Stimulated activated CD4-positive, alpha-beta T cell treated with anti-CD3 and anti-CD28 coated beads, Interleukin-4, amount 100 ng/mL, for 48 hours (primary cell): ENCODE measurements around the gene COMT.
"Not testable (repeated sequence)": the region's sequence is repeated elsewhere in the genome, so short reads cannot be mapped to it uniquely, and the experiment has no call there.

Experiments
- DNase-seq, 2 donors: peaks; one replicate each; pipeline ENCODE4 v3.0.0-alpha.2; 2020; ENCODE audit warnings: low read depth in 2 of 2

COMT gene

DNA sequence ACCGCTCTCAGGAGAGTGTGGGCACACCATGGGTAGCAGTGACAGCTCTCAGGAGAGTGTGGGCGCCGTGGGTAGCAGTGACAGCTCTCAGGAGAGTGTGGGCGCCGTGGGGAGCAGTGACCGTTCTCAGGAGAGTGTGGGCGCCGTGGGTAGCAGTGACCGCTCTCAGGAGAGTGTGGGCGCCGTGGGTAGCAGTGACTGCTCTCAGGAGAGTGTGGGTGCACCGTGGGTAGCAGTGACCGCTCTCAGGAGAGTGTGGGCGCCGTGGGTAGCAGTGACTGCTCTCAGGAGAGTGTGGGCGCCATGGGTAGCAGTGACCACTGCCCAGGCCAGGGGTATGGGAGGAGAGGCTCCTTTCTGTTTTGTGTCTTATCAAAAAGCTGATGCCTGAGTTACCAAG, 33.7 kb upstream of the COMT start:
- DNase-seq: not testable (repeated sequence)

DNA sequence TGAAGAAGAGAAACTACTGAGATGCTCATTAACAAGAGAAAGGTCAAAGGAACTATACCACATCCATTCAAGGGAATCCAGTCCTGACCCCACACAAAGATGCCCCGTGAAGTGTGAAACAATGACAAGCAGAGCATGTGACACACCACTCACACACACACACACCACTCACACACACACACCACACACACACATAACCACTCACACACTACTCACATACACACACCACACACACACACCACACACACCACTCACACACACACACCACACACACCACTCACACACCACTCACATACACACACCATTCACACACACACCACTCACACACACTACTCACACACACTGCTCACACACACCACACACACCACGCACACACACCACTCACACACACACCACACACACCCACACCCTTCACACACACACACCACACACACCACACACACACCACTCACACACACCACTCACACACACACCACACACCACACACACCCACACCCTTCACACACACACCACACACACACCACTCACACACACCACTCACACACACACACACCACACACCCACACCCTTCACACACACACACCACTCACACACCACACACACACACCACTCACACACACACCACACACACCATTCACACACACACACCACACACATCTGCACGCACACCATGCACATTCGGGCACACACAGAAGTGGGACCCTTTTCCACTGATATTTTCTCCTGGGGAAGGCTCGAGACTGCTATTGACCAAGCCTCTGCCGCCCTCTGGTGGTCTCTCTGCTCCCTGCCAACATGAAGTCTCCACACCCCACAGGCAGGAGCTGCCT, 32.0 kb upstream of the COMT start:
- DNase-seq: peak; percentile 73 to 82

DNA sequence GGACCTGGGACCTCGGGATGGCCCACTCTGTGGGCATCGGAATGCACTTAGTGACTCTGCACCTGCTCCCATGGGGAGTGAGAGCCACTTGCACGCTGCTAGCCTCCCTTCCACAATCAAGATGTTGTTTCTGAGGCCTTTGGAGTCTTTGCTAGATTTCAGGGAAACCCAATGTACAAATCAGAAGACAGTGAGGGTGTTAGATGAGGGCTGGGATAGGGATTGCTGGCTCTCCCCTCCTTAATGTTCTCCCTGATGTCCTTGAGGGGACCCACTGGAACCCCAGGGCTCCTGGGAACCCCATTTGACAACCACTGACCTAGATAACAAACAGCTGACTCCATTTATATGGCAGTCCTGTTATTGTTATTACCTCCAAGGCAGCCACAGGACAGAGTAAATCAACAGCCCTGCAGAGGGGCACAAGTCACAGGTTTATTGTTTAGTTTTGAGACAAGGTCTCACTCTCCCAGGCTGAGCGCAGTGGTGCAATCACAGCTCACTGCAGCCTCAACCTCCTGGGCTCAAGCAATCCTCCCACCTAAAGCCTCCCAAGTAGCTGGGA, 31.3 kb upstream of the COMT start:
- DNase-seq: no peak

DNA sequence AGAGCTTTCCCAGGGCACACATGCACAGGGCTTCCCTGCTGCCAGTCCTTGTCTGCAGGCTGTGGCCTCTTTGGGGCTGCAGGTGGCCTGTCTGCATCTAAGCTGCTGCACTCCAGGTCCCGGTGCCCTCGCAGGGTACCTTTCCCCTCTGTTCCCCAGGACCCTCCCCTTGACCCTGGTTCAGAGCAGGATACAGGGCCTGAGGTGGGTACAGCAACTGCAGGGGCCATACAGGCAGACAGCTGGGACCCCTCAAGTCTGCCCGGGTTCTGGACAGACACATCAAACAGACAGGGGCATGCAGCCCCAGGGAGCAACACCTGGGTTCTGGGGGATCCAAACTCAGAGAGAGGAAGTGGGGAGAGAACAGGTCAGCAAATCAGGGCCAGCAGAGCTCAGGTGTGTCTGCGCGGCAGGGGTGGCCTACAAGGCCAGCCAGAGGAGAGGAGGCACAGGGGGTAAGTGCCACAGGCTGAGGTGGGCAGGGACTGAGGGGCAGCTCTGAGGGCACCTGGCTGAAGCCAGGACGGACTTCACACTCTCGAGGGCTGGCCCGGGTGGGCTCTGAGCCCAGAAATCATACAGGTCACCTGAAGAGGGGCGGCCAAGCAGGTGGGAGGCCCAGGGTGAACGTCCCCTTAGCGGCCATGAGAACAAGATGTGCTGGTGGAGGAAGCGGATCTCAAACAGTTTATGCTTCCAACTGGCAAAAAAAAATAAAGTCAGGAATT, 29.9 kb upstream of the COMT start:
- no peak for DNase-seq

DNA sequence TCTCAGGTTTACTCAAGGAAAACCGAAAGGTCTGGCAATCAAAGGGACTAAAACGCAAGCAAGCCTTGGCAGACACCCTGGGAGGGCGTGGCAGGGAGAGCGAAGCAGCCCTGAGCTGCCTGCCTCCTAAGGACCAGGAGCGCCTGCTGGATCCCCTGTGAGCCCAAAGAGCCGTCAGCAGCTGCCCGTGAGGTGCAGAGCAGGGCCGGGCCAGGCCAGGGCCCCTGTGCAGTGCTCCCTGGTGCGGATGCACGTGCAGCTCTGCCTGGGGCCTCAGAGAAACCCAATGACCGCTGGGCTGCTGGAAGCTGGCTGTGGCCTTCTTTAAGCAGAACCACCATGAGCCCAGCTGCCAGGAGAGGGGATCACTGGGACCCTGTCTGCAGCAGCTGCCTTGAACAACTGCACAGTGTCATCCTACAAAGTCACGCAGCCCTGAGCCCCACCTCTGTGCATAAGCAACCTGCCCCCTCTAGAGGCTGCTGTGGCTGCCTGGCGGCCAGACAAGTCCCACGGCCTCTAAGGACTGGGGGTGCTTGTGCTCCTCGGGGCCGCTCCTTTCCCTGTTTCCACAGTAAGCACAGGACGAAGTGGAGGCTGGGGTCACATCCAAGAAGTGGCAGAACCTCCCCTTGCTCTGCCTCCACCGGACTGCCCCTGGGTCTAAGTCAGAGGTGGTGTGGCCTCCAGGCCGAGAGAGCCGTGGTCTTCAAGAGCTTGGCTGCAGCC, 29.1 kb upstream of the COMT start:
- DNase-seq: no peak

DNA sequence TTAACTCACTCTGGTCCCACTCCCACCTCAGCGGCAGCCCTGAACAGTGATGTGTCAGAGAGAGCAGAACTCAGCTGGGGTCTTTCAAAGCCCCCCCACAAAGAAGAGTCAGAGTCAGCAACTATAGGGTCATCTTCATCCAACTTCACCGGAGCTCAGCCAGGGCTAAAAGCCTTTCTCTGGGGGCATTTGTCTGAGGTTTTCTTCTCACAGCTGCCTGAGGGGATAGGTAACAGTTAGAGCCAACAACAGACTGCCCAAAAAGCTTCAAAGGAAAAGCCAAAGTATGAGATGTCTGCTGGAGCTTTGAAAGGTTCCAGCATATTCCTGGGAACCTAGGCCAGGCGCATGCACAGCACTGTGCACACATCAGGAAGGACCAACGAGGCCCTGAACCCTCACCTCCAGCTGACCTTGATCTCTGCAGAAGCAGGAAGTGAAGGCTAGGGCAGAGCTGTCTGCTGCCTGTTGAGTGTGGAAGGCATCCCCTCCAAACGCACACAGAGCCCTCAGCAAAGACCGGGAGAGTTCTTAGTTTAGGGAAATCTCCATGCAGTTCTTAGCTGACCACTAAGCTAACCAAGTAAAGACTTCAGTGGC, 28.1 kb upstream of the COMT start:
- no peak for DNase-seq

DNA sequence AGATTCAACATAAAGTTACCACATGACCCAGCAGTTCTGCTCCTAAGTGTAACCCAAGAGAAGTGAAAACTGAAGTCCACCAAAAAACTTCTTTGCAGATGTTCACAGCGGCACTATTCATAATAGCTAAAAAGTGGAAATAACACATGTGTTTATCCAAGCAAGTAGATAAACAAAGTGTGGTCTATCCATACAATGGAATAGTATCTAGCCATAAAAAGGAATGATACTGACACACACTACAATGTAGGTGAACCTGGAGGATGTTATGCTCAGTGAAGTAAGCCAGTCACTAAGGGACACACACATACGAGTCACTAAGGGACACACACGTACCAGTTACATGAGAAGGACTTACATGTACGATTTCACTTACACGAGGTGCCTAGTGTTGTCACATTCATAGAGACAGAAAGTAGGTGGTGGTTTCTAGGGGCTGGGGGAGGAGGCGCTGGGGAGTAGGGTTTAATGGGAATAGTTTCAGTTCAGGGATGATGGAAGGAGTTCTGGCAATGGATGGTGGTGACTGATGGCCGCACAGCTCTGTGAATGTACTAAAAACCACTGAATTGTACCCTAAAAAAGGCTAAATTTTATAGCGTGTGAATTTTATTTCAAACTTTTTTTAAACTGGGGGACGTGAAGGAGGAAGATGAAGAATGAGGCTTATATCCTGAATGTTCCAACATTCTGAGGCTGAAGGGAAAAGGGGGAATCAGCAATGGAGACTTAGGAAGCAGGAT, 27.2 kb upstream of the COMT start:
- DNase-seq: no peak

DNA sequence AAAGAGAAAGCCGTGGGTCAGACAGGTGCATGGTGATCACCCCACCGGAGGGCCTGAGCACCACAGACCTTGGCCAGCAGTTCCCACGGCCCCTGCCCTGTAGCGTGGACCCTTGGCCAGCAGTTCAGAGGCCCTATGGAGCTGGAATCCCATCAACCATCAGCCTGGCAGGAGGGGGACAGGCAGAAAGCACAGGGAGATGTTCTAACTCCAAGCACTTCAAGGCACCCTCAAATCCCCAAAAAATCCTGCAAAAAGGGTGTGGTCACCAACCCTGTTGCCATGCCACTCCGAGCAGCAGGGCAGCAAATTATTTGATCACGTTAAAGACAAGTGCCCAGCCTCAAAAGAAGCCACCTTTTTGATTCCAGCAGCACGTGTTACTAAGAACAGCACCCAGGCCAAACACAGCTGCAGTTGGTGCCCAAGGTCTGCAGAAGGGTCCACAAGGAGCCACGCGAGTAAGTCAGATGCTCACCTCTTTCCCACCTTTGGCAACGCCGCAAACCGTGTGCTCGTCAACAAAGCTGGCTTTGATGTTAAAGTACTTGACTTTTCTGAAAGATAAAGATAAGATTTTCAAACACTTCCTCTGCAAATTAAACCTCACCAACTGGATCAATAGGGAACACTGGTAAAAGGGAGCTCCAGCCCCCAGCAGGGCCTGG, 26.2 kb upstream of the COMT start:
- DNase-seq: no peak

DNA sequence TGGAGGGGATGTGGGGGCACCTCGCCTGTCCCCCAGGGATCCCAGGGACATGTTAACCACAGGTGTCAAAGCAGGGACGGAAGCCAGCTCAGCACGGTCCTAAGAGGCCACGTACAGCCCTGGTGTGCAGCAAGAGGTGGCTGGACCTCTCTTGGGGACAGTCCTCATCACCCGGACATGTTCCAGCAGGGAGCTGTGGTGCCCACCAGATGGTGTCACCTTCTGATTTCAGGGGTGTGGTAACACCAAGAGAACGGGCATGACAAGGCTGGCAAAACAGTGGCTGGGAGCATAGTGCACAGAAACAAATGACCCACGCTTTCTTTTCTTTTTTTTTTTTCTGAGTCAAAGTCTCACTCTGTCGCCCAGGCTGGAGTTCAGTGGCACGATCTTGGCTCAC, 25.6 kb upstream of the COMT start:
- DNase-seq: no peak

DNA sequence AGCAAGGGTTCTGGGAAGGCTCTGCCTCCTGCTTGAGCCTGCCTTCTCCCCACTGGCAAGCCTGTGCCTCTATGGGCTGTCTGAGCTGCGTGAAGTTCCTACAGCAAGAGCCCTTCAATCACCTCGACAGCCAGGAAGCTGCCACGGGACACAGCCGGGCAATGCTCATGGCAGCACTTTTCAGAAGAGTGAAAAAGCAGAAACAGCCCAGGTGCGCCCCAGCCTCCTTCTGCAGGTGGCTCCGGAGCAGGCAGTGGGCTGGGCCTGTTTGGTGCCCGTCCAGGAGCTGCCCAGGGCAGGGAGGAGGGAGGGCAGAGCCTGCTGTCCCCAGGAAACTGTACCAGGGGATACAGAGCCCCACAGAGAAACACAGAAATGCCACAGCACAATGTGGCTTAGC, 24.6 kb upstream of the COMT start:
- no peak for DNase-seq

DNA sequence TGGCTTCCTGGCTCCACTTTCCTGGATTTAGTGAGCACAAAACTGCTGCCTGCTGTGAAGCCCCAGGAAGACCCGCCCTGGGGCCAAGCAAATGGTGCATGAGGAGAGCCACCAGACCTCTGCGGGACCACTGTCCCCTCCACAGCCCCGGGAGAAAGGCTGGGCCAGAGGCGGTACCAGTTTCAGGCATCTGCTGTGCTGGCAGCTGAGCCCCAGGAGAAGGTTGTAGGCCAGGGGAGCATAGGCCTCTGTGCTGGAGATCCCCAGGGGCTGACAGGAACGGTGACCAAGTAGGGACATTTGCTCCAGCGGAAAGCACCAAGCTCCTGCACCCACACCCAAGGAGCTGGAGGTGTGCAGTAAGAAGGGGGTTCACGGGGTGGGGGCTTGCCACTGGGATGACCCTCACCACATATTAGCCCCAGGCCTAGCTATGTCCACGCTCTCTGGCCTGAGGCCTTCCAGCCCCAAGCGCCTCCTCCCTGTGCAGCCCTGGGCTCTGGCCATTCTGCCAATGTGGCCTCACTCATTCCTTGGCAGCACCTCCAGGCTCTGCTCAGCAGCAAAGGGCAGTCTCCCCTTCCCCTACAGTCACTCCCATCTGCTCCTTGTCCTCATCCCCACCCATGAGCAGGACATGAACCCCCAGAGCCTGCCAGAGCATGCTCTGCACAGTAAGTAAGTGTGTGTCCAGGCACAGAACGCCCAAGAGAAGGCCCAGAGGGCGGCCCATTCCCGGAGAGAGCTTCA, 24.0 kb upstream of the COMT start:
- DNase-seq: no peak

DNA sequence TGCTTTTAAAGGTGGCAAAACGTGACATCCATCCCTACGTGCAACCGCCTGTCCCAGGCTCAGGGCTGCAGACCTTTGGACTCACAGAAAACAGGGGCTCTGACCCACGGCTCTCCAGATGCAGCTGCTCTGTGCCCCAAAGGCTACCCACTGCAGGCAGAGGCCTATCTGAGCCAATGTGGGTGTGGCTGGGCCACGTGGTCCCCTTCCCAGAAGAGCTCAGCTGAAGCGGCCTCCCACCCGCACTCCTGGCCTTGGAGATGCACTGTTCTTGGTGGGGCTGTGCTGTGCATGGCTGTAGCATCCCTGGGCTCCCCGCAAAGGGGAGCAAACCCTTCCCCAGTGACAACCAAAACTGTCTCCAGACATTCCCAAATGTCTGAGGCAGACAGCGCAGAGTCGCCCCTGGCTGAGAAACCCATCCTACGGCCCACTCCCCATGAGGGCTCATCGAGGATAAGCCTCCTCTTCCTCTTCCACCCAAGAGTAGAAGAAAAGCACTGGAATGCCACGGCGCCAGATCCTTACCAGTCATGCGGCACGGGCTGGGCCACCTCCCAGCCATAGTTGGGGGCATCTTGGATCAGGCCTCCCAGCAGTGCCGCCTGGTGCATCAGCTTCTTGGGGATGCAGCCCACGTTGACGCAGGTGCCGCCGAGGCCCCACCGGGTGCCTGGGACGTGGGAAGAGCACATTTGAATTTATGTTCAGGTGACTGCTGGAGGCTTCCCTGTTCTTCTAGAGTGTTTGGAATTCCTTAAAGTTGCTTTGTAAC, 23.1 kb upstream of the COMT start:
- no peak for DNase-seq

DNA sequence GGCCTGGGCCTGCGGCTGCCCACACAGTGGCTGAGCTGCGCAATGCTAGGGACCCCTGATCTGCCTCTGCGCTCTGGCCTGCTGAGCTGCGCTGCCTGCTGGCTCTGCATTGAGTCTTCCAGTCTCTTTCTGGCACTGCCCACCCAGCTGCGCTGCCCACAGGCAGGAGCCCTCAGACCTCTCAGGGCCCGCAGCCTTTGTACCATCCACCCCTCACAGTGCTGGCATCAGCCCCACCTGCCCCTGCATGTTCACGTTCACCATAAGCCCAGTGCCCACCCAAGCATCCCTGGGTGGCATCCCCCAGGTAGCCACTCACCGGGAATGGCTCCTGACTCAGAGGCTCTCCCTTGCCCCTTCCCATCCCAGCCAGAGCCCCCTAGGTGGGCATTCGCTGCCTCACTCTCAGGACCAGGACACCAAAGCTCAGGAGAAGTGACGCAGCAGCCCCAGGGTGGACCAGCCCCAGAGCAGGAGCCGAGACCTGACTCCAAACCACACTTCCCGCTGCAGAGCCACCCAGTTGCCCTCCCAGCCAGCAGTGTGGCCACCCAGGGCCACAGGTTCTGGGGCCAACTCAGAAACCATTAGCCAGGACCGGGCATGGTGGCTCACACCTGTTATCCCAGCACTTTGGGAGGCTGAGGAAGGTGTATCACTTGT, 21.7 kb upstream of the COMT start:
- DNase-seq: no peak

DNA sequence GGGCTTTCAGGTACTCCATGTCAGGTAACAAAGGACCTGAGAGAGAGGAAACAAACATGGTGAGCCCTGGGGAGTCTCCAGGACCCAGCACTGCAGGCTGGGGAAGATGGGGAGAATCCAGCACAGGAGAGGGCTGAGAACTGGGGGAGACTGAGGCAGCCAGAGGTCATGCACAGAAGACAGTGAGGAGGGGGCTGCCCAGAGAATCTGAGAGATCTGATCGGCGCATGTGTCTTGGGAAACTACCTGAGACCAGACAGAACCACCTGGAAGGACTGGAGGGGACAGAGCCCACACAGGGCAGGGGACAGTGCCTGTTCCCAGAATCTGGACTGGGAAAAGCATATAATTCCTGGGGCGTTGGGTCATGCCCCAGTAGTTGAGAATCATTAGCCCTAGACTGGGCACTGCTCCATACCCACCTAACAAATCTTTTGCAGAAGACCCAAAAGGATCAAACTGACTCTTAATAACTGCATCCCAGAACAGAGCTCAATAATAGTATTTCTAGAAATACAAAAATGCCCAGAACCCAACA, 20.0 kb upstream of the COMT start:
- DNase-seq: no peak

DNA sequence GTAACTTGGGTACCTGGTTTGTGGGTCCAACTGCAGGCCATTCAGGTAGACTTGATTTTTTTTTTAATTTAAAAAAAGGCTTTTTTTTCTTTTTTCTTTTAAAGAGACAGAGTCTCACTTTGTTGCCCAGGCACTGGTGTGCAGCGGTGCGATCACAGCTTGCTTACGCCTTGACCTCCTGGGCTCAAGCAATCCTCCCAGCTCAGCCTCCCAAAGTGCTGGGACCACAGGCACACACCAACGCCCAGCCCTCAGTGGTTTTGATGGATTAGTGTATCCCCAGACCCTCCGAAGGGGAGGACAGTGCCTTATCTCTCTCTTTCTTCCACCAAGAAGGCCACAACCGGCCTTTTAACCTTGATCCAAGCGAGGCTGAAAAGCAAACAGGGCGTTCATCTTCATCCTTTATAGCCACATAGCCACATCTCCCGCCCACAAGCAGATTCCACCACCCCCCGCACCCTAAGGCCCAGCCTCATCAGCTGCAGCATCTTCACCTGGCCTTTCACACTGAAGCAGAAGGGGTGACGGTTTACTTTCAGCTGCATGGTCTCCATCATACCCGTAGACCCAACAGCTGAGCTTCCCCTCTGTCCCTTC, 17.6 kb upstream of the COMT start:
- DNase-seq: no peak

DNA sequence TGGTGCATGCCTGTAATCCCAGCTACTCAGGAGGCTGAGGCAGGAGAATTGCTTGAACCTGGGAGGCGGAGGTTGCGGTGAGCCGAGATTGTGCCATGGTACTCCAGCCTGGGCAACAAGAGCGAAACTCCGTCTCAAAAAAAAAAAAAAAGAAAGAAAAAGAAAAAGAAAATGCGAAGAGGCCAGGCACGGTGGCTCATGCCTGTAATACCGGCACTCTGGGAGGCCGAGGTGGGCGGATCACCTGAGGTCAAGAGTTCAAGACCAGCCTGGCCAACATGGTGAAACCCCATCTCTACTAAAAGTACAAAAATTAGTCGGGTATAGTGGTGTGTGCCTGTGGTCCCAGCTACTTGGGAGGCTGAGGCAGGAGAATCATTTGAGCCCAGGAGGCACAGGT, 15.5 kb upstream of the COMT start:
- DNase-seq: not testable (repeated sequence)

DNA sequence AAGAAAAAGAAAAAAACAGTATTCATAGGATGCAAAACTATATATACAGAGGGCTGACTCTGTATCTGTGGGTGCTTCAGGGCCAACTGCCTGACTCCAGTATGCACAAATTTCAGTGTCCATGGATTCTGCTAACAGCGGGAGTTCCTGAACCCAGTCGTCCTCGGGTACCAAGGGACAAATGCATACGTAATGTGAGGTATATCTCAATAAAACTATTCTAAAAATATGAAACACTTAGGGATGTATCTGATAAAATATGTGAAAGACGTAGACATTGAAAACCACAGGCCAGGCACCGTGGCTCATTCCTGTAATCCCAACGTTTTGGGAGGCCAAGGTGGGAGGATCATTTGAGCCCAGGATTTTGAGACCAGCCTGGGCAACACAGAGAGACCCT, 13.9 kb upstream of the COMT start:
- DNase-seq: no peak

DNA sequence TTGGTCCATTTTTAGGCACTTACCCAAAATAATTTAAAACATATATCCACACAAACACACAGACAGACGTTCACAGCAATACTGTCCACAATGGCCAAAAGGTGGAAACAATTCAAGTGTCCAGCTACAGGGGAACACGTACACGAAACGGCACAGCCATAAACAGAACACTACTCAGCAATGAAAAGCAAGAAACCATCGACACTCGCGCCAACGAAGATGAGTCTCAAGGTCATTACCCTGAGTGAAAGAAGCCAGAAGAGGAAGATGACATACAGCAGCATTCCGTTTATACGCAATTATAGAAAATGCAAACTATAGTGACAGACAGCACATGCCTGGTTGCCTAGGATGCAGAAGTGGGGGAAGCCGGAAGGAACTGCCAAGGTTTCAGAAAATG, 13.4 kb upstream of the COMT start:
- no peak for DNase-seq
